ENCODE results near the gene SLC23A1. TPM values are rescaled to one million over a fixed set of nuclear protein-coding genes. Genes with fewer than 3 reads are reported as not detected.
A peak's percentile ranks its signal among the peaks of the same experiment; 100 is the strongest.

The SLC23A1 gene
- polyA plus RNA-seq, 1 donor: 0.28 TPM

GRCh38 chr5:139407517-139407916 lies 24.4 kb upstream of the SLC23A1 start:
- no peak for DNase-seq (ENCODE audit: low read depth)

- DNase-seq (ENCODE audit: low read depth): no peak
Measured at GRCh38 chr5:139406963-139407362, 23.9 kb upstream of the SLC23A1 start.

GRCh38 chr5:139404484-139404840 lies 21.4 kb upstream of the SLC23A1 start:
- no peak for DNase-seq (ENCODE audit: low read depth)

GRCh38 chr5:139403787-139404483 lies 20.8 kb upstream of the SLC23A1 start, which contains the start of gene SPATA24:
Gene SPATA24 (minus strand): TSS chr5:139404089. CDS start chr5:139404060, 29 bp downstream.
- peak; percentile 88 for DNase-seq (ENCODE audit: low read depth)

- no peak for DNase-seq (ENCODE audit: low read depth)
Measured at GRCh38 chr5:139403418-139403786, 20.3 kb upstream of the SLC23A1 start.

GRCh38 chr5:139402561-139403158 lies 19.6 kb upstream of the SLC23A1 start:
- no peak for DNase-seq (ENCODE audit: low read depth)

GRCh38 chr5:139401546-139401945 lies 18.4 kb upstream of the SLC23A1 start:
- no peak for DNase-seq (ENCODE audit: low read depth)

GRCh38 chr5:139399501-139400121 lies 16.5 kb upstream of the SLC23A1 start:
- no peak for DNase-seq (ENCODE audit: low read depth)

- DNase-seq (ENCODE audit: low read depth): no peak
Measured at GRCh38 chr5:139397921-139398320, 14.8 kb upstream of the SLC23A1 start.

- DNase-seq (ENCODE audit: low read depth): no peak
Measured at GRCh38 chr5:139396691-139397090, 13.6 kb upstream of the SLC23A1 start.

- DNase-seq (ENCODE audit: low read depth): no peak
Measured at GRCh38 chr5:139395844-139396640, 12.9 kb upstream of the SLC23A1 start.

- no peak for DNase-seq (ENCODE audit: low read depth)
Measured at GRCh38 chr5:139394654-139395566, 11.8 kb upstream of the SLC23A1 start, which contains the start of gene PROB1. Gene PROB1 (minus strand): TSS chr5:139395104. CDS start chr5:139395081, 23 bp downstream.

- DNase-seq (ENCODE audit: low read depth): no peak
Measured at GRCh38 chr5:139394123-139394653, 11.1 kb upstream of the SLC23A1 start.

GRCh38 chr5:139393497-139394122 lies 10.5 kb upstream of the SLC23A1 start:
- DNase-seq (ENCODE audit: low read depth): no peak

GRCh38 chr5:139392678-139393496 lies 9.8 kb upstream of the SLC23A1 start:
- DNase-seq (ENCODE audit: low read depth): no peak

- DNase-seq (ENCODE audit: low read depth): no peak
Measured at GRCh38 chr5:139392324-139392677, 9.2 kb upstream of the SLC23A1 start.

- DNase-seq (ENCODE audit: low read depth): no peak
Measured at GRCh38 chr5:139391570-139392323, 8.7 kb upstream of the SLC23A1 start.

GRCh38 chr5:139390639-139391569 lies 7.8 kb upstream of the SLC23A1 start:
- no peak for DNase-seq (ENCODE audit: low read depth)
